ENCODE data around the gene CAPRIN1. TPM values are rescaled to one million over a fixed set of nuclear protein-coding genes. Genes with fewer than 3 reads are reported as not detected.

CAPRIN1 gene
- polyA plus RNA-seq (2012; ENCODE audit: insufficient read depth, insufficient read length) = 266 TPM

- DNase-seq (ENCODE audit: low read depth, low spot score) = peak; percentile 82
- peak within 1 kb of the TSS; percentile 94 for H3K4me3 ChIP-seq (ENCODE audit: low read length)
Observed at GRCh38 chr11:34051349-34052035, at the start of gene CAPRIN1. Gene CAPRIN1 (plus strand): TSS chr11:34051731. CDS start chr11:34052421, 690 bp downstream.

- DNase-seq (ENCODE audit: low read depth, low spot score) = no peak
Observed at GRCh38 chr11:34002420-34002819, 49.1 kb upstream of the CAPRIN1 start.

GRCh38 chr11:34004236-34004635, 47.3 kb upstream of the CAPRIN1 start:
- H3K4me3 ChIP-seq (ENCODE audit: low read length) = no peak overlapping the region
- DNase-seq (ENCODE audit: low read depth, low spot score) = no peak

More at GRCh38 chr11:34002420-34002819, 49.1 kb upstream of the CAPRIN1 start:
- H3K4me3 ChIP-seq (ENCODE audit: low read length) = no peak overlapping the region

DNA sequence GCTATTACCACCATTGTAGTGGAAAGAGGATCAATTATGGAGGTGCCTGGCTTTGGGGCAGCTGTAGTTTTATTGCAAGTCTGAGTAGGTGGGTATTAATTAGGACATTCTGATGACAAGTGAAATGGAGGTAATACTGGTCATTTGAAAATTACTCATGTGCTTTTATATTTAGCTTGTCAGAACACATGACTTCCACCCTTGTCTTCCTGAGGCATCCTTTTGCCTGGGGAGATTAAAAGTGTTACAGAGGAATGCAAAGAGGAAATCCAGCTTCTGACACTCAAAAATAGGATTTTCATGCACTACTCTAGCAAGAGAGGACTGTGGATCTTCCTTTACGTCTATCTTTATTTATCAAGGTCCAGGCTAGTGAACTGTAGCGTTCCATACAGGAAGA, 44.7 kb upstream of the CAPRIN1 start:
- no peak overlapping the region for H3K4me3 ChIP-seq (ENCODE audit: low read length)
- no peak for DNase-seq (ENCODE audit: low read depth, low spot score)

- H3K4me3 ChIP-seq (ENCODE audit: low read length) = no peak overlapping the region
- no peak for DNase-seq (ENCODE audit: low read depth, low spot score)
Observed at GRCh38 chr11:34012734-34013133, 38.8 kb upstream of the CAPRIN1 start.

DNA sequence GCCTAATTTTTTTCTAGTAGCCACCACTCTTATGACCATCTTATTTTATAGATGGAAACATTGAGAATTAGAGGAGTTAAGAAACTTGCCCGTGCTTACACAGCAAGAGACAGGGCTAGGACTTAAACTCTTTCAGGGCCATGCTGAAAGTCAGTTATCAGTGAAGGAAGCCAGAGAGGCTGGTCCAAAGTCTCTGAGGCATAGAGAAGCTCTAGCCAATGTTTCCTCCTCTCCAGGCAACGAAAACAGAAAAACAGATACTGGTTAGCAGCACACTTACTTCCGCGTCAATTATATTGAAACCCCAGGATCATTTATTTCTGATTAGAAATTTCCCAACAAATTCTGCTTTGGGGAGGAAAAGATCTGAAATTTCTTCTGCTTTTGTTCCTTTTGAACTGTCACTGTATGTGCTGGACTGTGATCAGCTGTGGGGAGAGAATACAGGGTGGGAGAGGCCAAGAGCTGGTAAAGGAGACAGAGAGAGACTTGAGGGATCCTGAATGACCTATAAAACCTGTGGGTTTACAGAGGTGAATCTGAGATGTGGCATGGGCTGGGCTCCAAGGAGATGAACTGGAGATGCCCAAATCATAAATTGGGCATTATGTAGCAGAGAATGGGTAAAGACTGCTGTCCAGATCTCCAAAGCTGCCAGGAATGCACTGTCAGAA, 37.5 kb upstream of the CAPRIN1 start:
- DNase-seq (ENCODE audit: low read depth, low spot score) = no peak
- no peak overlapping the region for H3K4me3 ChIP-seq (ENCODE audit: low read length)

- no peak for DNase-seq (ENCODE audit: low read depth, low spot score)
- H3K4me3 ChIP-seq (ENCODE audit: low read length) = no peak overlapping the region
Observed at GRCh38 chr11:34021977-34022735, 29.4 kb upstream of the CAPRIN1 start.

DNA sequence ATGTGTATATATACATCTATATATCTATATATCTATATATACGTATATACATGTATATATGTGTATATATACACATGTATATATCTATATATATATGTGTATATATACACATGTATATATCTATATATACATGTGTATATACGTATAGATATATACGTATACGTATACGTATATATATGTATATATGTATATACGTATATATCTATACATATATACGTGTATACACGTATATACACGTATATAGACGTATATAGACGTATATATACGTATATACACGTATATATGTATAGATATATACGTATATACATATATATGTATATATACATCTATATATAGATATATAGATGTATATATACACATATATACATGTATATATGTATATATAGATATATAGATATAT, 25.1 kb upstream of the CAPRIN1 start:
- no peak for DNase-seq (ENCODE audit: low read depth, low spot score)

DNA sequence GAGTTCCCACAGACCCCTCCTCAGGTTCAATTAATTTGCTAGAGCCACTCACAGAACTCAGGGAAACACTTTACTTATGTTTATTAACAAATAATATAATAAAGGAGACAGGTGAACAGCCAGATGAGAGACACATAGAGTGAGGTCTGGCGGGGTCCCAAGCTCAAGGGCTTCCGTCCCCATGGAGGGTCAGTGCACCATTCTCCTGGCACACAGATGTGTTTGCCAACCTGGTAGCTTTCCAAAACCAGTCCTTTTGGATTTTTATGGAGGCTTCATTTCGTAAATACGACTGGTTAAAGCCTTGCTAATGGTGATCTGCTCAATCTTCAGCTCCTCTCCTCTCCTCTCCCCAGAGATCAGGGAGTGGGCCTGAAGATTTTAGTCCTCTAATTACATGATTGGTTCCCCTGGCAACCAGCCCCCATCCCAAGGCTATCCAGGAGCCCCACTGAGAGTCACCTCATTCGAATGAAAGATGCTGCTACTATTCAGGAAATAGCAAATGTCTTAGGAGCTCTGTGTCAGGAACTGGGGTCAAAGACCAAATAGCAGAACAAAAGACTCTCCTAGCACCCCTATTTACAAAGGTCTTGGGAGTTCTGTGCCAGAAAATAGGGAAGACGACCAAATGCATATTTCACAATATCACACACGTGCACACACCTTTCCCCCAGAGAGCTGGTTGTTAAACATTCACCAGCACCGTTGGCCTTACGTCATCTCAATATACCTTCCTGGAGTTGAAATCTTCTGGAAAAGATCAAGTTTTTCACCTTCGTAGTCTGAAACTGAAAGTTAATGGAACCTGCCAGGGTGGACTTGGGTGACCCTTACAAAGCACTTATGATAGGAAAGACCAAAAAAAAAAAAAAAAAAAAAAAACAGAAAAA, 23.8 kb upstream of the CAPRIN1 start:
- H3K4me3 ChIP-seq (ENCODE audit: low read length) = no peak overlapping the region
- no peak for DNase-seq (ENCODE audit: low read depth, low spot score)

More for the DNA sequence above, 25.1 kb upstream of the CAPRIN1 start:
- H3K4me3 ChIP-seq (ENCODE audit: low read length) = no peak overlapping the region

GRCh38 chr11:34028425-34028824, 23.1 kb upstream of the CAPRIN1 start:
- no peak for DNase-seq (ENCODE audit: low read depth, low spot score)
- H3K4me3 ChIP-seq (ENCODE audit: low read length) = no peak overlapping the region

DNA sequence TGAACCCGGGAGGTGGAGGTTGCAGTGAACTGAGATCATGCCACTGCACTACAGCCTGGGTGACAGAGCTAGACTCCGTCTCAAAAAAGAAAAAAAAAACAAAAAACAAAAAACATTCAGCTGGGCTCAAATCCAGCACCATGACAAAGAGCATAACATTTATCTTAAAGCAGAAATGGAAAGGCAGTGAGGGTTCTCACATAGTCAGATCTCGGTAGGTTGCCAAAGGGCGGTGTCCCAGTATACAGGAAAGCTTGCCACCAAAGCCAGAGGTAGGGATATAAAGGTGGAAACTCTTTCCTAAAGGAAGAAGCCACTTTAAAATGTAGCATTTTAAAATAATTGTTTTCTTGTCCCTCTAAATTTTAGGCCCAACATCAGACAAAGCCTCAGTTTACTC, 22.4 kb upstream of the CAPRIN1 start:
- DNase-seq (ENCODE audit: low read depth, low spot score) = no peak
- no peak overlapping the region for H3K4me3 ChIP-seq (ENCODE audit: low read length)

DNA sequence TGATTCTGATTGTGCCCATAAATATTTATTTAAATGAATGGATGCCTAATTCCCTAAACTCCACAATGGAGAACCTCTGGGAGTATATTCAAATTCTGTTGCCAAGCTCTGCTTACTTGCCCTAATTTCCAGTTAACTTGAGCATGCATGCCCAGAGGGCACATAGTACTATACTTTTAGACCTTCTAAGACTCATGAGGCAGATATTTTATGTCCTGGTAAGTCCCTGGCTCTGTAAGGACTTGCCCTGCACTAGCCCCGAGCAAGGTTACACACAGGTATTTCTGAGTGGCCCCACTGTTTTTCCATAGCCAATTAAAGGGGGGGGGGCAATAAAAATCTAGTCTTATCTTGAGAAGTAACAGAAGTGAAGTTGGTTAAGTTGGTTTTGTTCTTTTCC, 21.1 kb upstream of the CAPRIN1 start:
- no peak for DNase-seq (ENCODE audit: low read depth, low spot score)
- H3K4me3 ChIP-seq (ENCODE audit: low read length) = no peak overlapping the region

DNA sequence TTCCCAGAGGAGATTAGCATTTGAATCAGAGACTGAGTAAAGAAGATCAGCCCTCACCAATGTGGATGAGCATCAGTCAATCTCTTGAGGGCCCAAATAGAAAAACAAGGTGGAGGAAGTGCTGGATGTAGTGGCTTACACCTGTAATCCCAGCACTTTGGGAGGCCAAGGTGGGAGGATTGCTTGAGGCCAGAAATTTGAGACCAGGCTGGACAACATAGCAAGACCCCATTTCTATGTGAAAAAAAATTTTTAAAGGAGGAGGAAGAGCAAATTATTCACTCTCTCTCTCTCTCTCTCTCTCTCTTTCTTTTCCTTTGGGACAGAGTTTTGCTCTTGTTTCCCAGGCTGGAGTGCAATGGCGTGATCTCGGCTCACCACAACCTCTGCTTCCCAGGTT, 18.1 kb upstream of the CAPRIN1 start:
- no peak for DNase-seq (ENCODE audit: low read depth, low spot score)
- no peak overlapping the region for H3K4me3 ChIP-seq (ENCODE audit: low read length)

DNA sequence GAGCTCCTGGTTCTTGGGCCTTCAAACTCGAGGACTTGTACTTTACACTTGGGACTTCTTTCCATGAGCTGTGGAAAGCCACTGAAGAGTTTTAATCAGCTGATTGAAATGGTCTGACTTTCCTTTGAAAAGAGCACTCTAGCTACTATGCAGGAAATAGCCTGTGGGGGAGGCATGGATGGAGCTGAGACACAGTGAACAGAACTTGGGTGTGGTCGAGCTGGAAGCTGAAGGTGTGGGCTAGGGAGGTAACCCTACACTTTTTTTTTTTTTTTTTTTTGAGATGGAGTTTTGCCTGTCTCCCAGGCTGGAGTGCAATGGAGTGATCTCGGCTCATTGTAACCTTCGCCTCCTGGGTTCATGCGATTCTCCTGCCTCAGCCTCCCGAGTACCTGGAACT, 17.5 kb upstream of the CAPRIN1 start:
- H3K4me3 ChIP-seq (ENCODE audit: low read length) = no peak overlapping the region
- DNase-seq (ENCODE audit: low read depth, low spot score) = no peak

GRCh38 chr11:34036456-34036855, 15.1 kb upstream of the CAPRIN1 start:
- H3K4me3 ChIP-seq (ENCODE audit: low read length) = no peak overlapping the region
- DNase-seq (ENCODE audit: low read depth, low spot score) = no peak

GRCh38 chr11:34037016-34037415, 14.5 kb upstream of the CAPRIN1 start:
- no peak for DNase-seq (ENCODE audit: low read depth, low spot score)
- H3K4me3 ChIP-seq (ENCODE audit: low read length) = no peak overlapping the region

- H3K4me3 ChIP-seq (ENCODE audit: low read length) = no peak overlapping the region
- no peak for DNase-seq (ENCODE audit: low read depth, low spot score)
Observed at GRCh38 chr11:34040571-34040970, 11.0 kb upstream of the CAPRIN1 start.

- H3K4me3 ChIP-seq (ENCODE audit: low read length) = no peak overlapping the region
- DNase-seq (ENCODE audit: low read depth, low spot score) = no peak
Observed at GRCh38 chr11:34044664-34045485, 6.7 kb upstream of the CAPRIN1 start.
